ENCODE results near the gene RTL5. TPM values are rescaled to one million over a fixed set of nuclear protein-coding genes. Genes with fewer than 3 reads are reported as not detected.

Gene RTL5
- polyA plus RNA-seq, 1 donor, result 10.9 TPM

- no peak for DNase-seq (ENCODE audit: low read depth)
These were observed 21.5 kb downstream of the RTL5 start for GRCh38 chrX:72110051-72110875.

GRCh38 chrX:72108666-72109065 lies 23.0 kb downstream of the RTL5 start:
- no peak for DNase-seq (ENCODE audit: low read depth)

GRCh38 chrX:72107841-72108595 lies 23.7 kb downstream of the RTL5 start:
- no peak for DNase-seq (ENCODE audit: low read depth)

GRCh38 chrX:72107320-72107719 lies 24.4 kb downstream of the RTL5 start:
- no peak for DNase-seq (ENCODE audit: low read depth)

GRCh38 chrX:72105436-72105835 lies 26.3 kb downstream of the RTL5 start:
- DNase-seq (ENCODE audit: low read depth), result no peak

GRCh38 chrX:72102760-72103159 lies 29.0 kb downstream of the RTL5 start:
- DNase-seq (ENCODE audit: low read depth), result no peak

GRCh38 chrX:72102126-72102525 lies 29.6 kb downstream of the RTL5 start:
- no peak for DNase-seq (ENCODE audit: low read depth)

GRCh38 chrX:72101597-72102037 lies 30.1 kb downstream of the RTL5 start:
- DNase-seq (ENCODE audit: low read depth), result no peak

- DNase-seq (ENCODE audit: low read depth), result no peak
These were observed 30.8 kb downstream of the RTL5 start for GRCh38 chrX:72100824-72101351.

GRCh38 chrX:72100051-72100755 lies 31.5 kb downstream of the RTL5 start:
- DNase-seq (ENCODE audit: low read depth), result no peak

- DNase-seq (ENCODE audit: low read depth), result no peak
These were observed 34.6 kb downstream of the RTL5 start for GRCh38 chrX:72097098-72097497.

- DNase-seq (ENCODE audit: low read depth), result no peak
These were observed 36.3 kb downstream of the RTL5 start for GRCh38 chrX:72095370-72095769.

- DNase-seq (ENCODE audit: low read depth), result no peak
These were observed 36.8 kb downstream of the RTL5 start for GRCh38 chrX:72094894-72095293.

GRCh38 chrX:72089254-72089653 lies 42.5 kb downstream of the RTL5 start:
- no peak for DNase-seq (ENCODE audit: low read depth)

GRCh38 chrX:72088761-72089160 lies 43.0 kb downstream of the RTL5 start:
- no peak for DNase-seq (ENCODE audit: low read depth)

- DNase-seq (ENCODE audit: low read depth), result no peak
These were observed 44.7 kb downstream of the RTL5 start for GRCh38 chrX:72086995-72087394.

- no peak for DNase-seq (ENCODE audit: low read depth)
These were observed 47.6 kb downstream of the RTL5 start for GRCh38 chrX:72084114-72084513.

- DNase-seq (ENCODE audit: low read depth), result no peak
These were observed 48.4 kb downstream of the RTL5 start for GRCh38 chrX:72083291-72083690.

GRCh38 chrX:72081605-72082320 lies 50.0 kb downstream of the RTL5 start:
- DNase-seq (ENCODE audit: low read depth), result no peak

- DNase-seq (ENCODE audit: low read depth), result no peak
These were observed 50.9 kb downstream of the RTL5 start for GRCh38 chrX:72080800-72081199.

GRCh38 chrX:72080150-72080549 lies 51.6 kb downstream of the RTL5 start:
- DNase-seq (ENCODE audit: low read depth), result no peak

Measured in forelimb muscle (tissue), 1 donor.